A549 (cell line): ENCODE results near the gene YWHAG. TPM values are rescaled to one million over a fixed set of nuclear protein-coding genes. Genes with fewer than 3 reads are reported as not detected.
A peak's percentile ranks its signal among the peaks of the same experiment; 100 is the strongest.

ENCODE experiments used
- ATAC-seq, 2 experiments: fragments of 200-7000 bp in 1 of 2; fragments of >200 bp in 1 of 2; cut with Nextera tagmentation in 1 of 2; cut with Tn5 transposase in 1 of 2; 3 replicates each; pipeline versions ENCODE4 v1.8.0 to v1.9.1; 2018 to 2020; ENCODE audit warnings: mild to moderate bottlenecking in 1 of 2, moderate library complexity in 1 of 2
- CTCF ChIA-PET: fragments of 300-600 bp; sonication (Branson Sonifier 250); formaldehyde crosslinking; extraction: SDS; loops from one replicate; lab custom pipeline; 2021; ENCODE audit warnings: antibody characterized with exemption, inconsistent platforms; lab: Yijun Ruan, JAX
- POLR2A ChIA-PET: fragments of 350-600 bp; formaldehyde crosslinking; extraction: SDS; loops from one replicate; lab custom pipeline; 2021; ENCODE audit warnings: antibody characterized with exemption, inconsistent platforms; lab: Yijun Ruan, JAX
- DNase-seq, 2 experiments: peaks; one replicate each; pipeline versions ENCODE4 v3.0.0 to v3.0.0-alpha.2; 2011 to 2016; ENCODE audit warnings: low read depth in 1 of 2, low spot score in 1 of 2
- FAIRE-seq: peaks from 2 replicates; lab custom pipeline; 2011; peaks lifted over from hg19 to GRCh38; lab: Jason Lieb, UNC
- H3K27ac ChIP-seq, 2 experiments: fragments of >200 bp; sonication (Bioruptor Twin); formaldehyde crosslinking; 3 replicates each; pipeline ENCODE4 v1.5.1; 2016 to 2017
- H3K4me1 ChIP-seq: fragments of >200 bp; sonication (Bioruptor Twin); formaldehyde crosslinking; 3 replicates; pipeline ENCODE4 v1.6.1; 2016
- H3K4me2 ChIP-seq: fragments of >200 bp; sonication (Bioruptor Twin); formaldehyde crosslinking; 3 replicates; pipeline ENCODE4 v1.6.1; 2016
- H3K4me3 ChIP-seq: fragments of >200 bp; sonication (Bioruptor Twin); formaldehyde crosslinking; 3 replicates; pipeline ENCODE4 v1.5.1; 2016
- H3K9me3 ChIP-seq: fragments of >200 bp; sonication (Bioruptor Twin); formaldehyde crosslinking; 3 replicates; pipeline ENCODE4 v1.6.1; 2016
- BHLHE40 ChIP-seq: IDR thresholded peaks from 2 replicates; pipeline ENCODE4 v1.6.1; 2012; ENCODE audit warnings: low read depth, low read length, inconsistent platforms
- EHMT2 ChIP-seq: fragments of 200-600 bp; sonication (generic); IDR thresholded peaks from 2 replicates; pipeline ENCODE4 v1.6.1; 2016; ENCODE audit warnings: antibody characterized with exemption, low read depth, mild to moderate bottlenecking, moderate library complexity
- ESRRA ChIP-seq: fragments of 150-350 bp; IDR thresholded peaks from 2 replicates; pipeline ENCODE4 v1.6.1; 2014; ENCODE audit warnings: mild to moderate bottlenecking, low read length, borderline replicate concordance
- FOXS1 ChIP-seq: fragments of 250-450 bp; sonication (Bioruptor Pico); IDR thresholded peaks from 2 replicates; pipeline ENCODE4 v1.5.0; 2020; ENCODE audit warnings: mild to moderate bottlenecking, moderate library complexity
- HOXA7 ChIP-seq: fragments of 250-450 bp; sonication (Bioruptor Pico); IDR thresholded peaks from 2 replicates; pipeline ENCODE4 v1.5.0; 2020; ENCODE audit warnings: mild to moderate bottlenecking, moderate library complexity
- HOXB5 ChIP-seq: fragments of 250-450 bp; sonication (Bioruptor Pico); IDR thresholded peaks from 2 replicates; pipeline ENCODE4 v1.5.0; 2020; ENCODE audit warnings: mild to moderate bottlenecking, moderate library complexity
- JUN ChIP-seq, 2 experiments: fragments of >200 bp; sonication (Bioruptor Twin); formaldehyde crosslinking; IDR thresholded peaks; 2 replicates in 1 of 2; 3 replicates in 1 of 2; pipeline ENCODE4 v1.6.1; 2016 to 2017
- JUNB ChIP-seq: fragments of >200 bp; sonication (Bioruptor Twin); formaldehyde crosslinking; IDR thresholded peaks from 2 replicates; pipeline ENCODE4 v1.6.1; 2016
- MAFK ChIP-seq: fragments of 450-650 bp; IDR thresholded peaks from 2 replicates; pipeline ENCODE4 v1.6.1; 2014; ENCODE audit not compliant: partially characterized antibody
- MYC ChIP-seq: IDR thresholded peaks from 2 replicates; pipeline ENCODE4 v1.6.1; 2012; ENCODE audit warnings: mild to moderate bottlenecking, inconsistent platforms, low read length, improper control_type of control experiment, borderline replicate concordance
- PHF8 ChIP-seq: fragments of 200-600 bp; sonication (generic); IDR thresholded peaks from 2 replicates; pipeline ENCODE4 v1.6.1; 2016; ENCODE audit warnings: low read depth, mild to moderate bottlenecking, antibody characterized with exemption, moderate library complexity, borderline replicate concordance
- POLR2AphosphoS2 ChIP-seq: conservative IDR thresholded peaks from 2 replicates; pipeline ENCODE4 v1.6.1; 2012; ENCODE audit warnings: low read length, improper control_type of control experiment, inconsistent platforms
- RAD21 ChIP-seq, 2 experiments: fragments of >200 bp in 1 of 2; sonication (Bioruptor Twin) in 1 of 2; formaldehyde crosslinking in 1 of 2; IDR thresholded peaks in 1 of 2; conservative IDR thresholded peaks in 1 of 2; 2 replicates in 1 of 2; 3 replicates in 1 of 2; pipeline ENCODE4 v1.6.1; 2012 to 2018; ENCODE audit warnings: inconsistent platforms in 1 of 2
- RARB ChIP-seq: fragments of 250-450 bp; sonication (Bioruptor Pico); IDR thresholded peaks from 2 replicates; pipeline ENCODE4 v1.8.0; 2021; ENCODE audit warnings: mild to moderate bottlenecking, moderate library complexity
- RFX5 ChIP-seq: fragments of 450-650 bp; IDR thresholded peaks from 2 replicates; pipeline ENCODE4 v1.7.1; 2014; ENCODE audit warnings: antibody characterized with exemption, mild to moderate bottlenecking, moderate library complexity
- RNF2 ChIP-seq: fragments of 200-600 bp; sonication (generic); IDR thresholded peaks from 2 replicates; pipeline ENCODE4 v1.6.1; 2016; ENCODE audit warnings: low read depth, mild to moderate bottlenecking, antibody characterized with exemption, moderate library complexity, borderline replicate concordance
- SREBF2 ChIP-seq: fragments of 450-650 bp; IDR thresholded peaks from 2 replicates; pipeline ENCODE4 v1.6.1; 2014; ENCODE audit warnings: mild to moderate bottlenecking, moderate library complexity
- ZFP36 ChIP-seq: fragments of 450-650 bp; IDR thresholded peaks from 2 replicates; pipeline ENCODE4 v1.6.1; 2014; ENCODE audit warnings: borderline replicate concordance; ENCODE audit not compliant: partially characterized antibody
- ZSCAN20 ChIP-seq: fragments of 250-450 bp; sonication (Bioruptor Pico); IDR thresholded peaks from 2 replicates; pipeline ENCODE4 v1.8.0; 2022; ENCODE audit warnings: mild to moderate bottlenecking, moderate library complexity
- WGBS: methylation state at CpG from one replicate; pipeline ENCODE4 v1.1.6; 2017; ENCODE audit errors: missing lambda C conversion rate; 5-methylcytosine and 5-hydroxymethylcytosine counted together
- polyA plus RNA-seq, 4 experiments: library from polyadenylated mRNA; depleted of rRNA in 3 of 4; stranded (reverse); fragments of >200 nt; fragmentation: RNase III in 1 of 4; extraction: RNeasy Plus Mini Kit Qiagen cat#74134 plus additional on column Dnase treatment in 1 of 4; gene quantifications; 2 replicates in 3 of 4; 3 replicates in 1 of 4; pipeline ENCODE4 v1.2.3, GENCODE V29; 2011 to 2017
- TF ChIP-seq, protein P1 (sequence below): IDR thresholded peaks from 2 replicates; pipeline ENCODE4 v1.6.1; 2012
- TF ChIP-seq, protein P2 (sequence below): fragments of 250-450 bp; sonication (Bioruptor Pico); IDR thresholded peaks from 2 replicates; pipeline ENCODE4 v1.5.0; 2020; ENCODE audit warnings: low read depth, mild to moderate bottlenecking, moderate library complexity
- TF ChIP-seq, protein P3 (sequence below): fragments of 200-600 bp; sonication (generic); IDR thresholded peaks from 2 replicates; pipeline ENCODE4 v1.6.1; 2016; ENCODE audit warnings: antibody characterized with exemption, mild to moderate bottlenecking, moderate library complexity

Gene YWHAG
- polyA plus RNA-seq, 2 of the 4 experiments (the other 2 are of a cell fraction): 141 to 302 TPM

DNA sequence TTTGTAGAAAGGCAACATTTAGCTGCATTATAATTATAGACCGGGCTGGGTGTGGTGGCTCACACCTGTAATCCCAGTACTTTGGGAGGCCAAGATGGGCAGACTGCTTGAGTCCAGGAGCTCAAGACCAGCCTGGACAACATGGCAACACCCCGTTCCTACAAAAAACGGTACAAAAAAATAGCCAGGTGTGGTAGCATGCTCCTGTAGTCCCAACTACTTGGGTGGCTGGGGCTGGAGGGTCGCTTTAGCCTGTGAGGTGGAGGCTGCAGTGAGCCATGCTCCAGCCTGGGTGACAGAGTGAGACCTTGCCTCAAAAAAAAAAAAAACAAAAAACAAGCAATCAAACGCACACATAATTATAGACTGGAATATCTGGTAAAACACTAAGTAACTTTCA, 5.0 kb downstream of the YWHAG start:
- DNase-seq: no peak
- ATAC-seq: no peak
- POLR2A ChIA-PET: no interaction called here
- FAIRE-seq: no peak
- TF ChIP-seq ZSCAN20 (no peak), BHLHE40 (no peak), FOXS1 (CRISPR knock-in tag) (no peak), POLR2AphosphoS2 (0 out of 2 replicates have a peak, but pooled peaks have one; percentile 32)
- H3K4me3 ChIP-seq: no peak overlapping the region
- WGBS: 96% methylated on average over 5 of the region's 5 CpGs
- H3K27ac ChIP-seq: no peak overlapping the region
- H3K9me3 ChIP-seq: no peaks in the 10 kb centered on the region
- H3K4me2 ChIP-seq: no peak overlapping the region
- CTCF ChIA-PET: interaction anchor here (0.6 to 2.2 kb wide), 4 partner anchors 35 to 71 kb away, joined by 3 to 6 read pairs (median 3); no protein-coding TSS in a partner anchor
- H3K4me1 ChIP-seq: peaks cover 62% of the 10 kb centered on the region

DNA sequence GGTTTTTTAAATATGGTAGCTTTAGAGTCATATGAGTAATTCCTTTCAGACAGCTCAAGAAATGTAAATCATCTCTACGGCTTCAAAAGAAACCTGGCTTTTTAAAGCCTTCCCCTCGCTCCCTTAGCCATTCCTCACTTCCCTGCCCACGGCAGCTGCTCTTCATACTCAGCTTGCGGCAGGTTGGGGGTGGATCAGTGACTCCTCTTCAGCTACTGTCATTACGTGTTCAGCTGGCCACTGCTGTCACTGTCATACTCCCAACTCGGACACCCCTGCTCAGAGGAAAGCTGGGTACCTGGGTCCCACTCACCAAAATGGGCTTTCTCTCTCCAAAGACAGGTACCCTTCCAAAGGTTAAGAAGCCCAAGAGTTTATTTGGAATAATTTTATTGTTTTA, 6.6 kb downstream of the YWHAG start:
- H3K4me2 ChIP-seq: no peak overlapping the region
- WGBS: 89% methylated on average over 6 of the region's 6 CpGs
- H3K27ac ChIP-seq: no peak overlapping the region
- DNase-seq (no peak), ATAC-seq (peak; percentile 9 to 20; a peak in 3 of 6 replicates), FAIRE-seq (no peak)
- ChIA-PET POLR2A (interaction anchor here (0.6 kb wide), 1 partner anchor 46 kb away, joined by 6 read pairs; no protein-coding TSS in a partner anchor), CTCF (interaction anchor here (0.7 to 2.5 kb wide), 3 partner anchors 17 to 820 kb away, joined by 3 to 7 read pairs (median 5); no protein-coding TSS in a partner anchor)
- H3K4me1 ChIP-seq: peaks cover 76% of the 10 kb centered on the region
- H3K9me3 ChIP-seq: no peaks in the 10 kb centered on the region
- no peak overlapping the region for H3K4me3 ChIP-seq
- TF ChIP-seq HOXB5 (CRISPR knock-in tag) (no peak), ZFP36 (no peak), RARB (peak; percentile 17; the same call in 1 of the 2 replicates)
- TF ChIP-seq, protein P1, sequence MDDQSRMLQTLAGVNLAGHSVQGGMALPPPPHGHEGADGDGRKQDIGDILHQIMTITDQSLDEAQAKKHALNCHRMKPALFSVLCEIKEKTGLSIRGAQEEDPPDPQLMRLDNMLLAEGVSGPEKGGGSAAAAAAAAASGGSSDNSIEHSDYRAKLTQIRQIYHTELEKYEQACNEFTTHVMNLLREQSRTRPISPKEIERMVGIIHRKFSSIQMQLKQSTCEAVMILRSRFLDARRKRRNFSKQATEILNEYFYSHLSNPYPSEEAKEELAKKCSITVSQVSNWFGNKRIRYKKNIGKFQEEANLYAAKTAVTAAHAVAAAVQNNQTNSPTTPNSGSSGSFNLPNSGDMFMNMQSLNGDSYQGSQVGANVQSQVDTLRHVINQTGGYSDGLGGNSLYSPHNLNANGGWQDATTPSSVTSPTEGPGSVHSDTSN: no peak

DNA sequence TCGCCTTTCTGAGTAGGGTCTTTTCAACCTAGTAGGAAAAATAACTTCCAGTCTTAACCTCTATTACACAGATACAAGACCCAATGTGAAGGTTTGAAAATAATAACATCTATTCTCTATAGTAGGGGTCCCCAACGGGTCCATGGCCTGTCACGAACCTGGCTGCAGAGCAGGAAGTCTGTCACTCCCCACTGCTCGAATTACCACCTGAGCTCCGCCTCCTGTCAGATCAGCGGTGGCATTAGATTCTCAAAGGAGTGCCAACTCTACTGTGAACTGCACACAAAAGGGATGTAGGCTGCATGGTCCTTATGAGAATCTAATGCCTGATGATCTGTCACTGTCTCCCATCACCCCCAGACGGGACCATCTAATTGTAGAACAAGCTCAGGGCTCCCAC, 7.4 kb downstream of the YWHAG start:
- TF ChIP-seq RFX5 (no peak), ESRRA (no peak), HOXA7 (CRISPR knock-in tag) (0 out of 2 replicates have a peak, but pooled peaks have one; percentile 2), JUN (IDR thresholded peaks at IDR 0.05) (no peak), MAFK (no peak), FOXS1 (CRISPR knock-in tag) (no peak), SREBF2 (no peak), ZFP36 (no peak)
- no peak for DNase-seq
- Histone ChIP-seq H3K4me3 (no peak overlapping the region), H3K4me2 (no peak overlapping the region), H3K27ac (no peak overlapping the region), H3K9me3 (no peaks in the 10 kb centered on the region), H3K4me1 (peaks cover 80% of the 10 kb centered on the region)
- ChIA-PET CTCF (interaction anchor here (1.2 to 2.5 kb wide), 3 partner anchors 16 to 173 kb away, joined by 5 to 7 read pairs (median 5); no protein-coding TSS in a partner anchor), POLR2A (no interaction called here)
- FAIRE-seq: no peak
- ATAC-seq: peak in 1 of 2 experiments; percentile 16; a peak in 2 of 6 replicates
- 85% methylated on average over 7 of the region's 7 CpGs for WGBS

DNA sequence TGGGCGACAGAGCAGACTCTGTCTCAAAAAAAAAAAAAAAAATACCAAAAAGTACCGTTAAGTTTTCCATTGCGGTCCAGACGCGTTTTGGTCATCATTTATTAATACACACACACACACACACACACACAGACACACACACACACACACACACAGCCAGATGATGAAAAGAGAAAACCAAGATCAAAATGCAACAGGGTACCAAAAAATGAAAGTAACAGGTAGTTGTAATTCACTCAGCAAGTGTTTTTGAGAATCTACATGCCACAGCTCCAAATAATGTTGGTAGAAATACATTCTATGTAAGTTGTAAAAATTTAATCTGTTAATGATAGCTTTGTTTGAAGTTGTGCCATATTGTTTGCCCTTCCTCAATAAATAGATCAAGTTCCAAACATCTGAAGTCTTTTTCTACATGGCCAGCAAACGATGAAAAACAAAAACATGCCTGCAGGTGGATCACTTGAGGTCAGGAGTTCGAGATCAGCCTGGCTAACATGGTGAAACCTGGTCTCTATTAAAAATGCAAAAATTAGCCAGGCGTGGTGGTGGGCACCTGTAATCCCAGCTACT, 9.4 kb downstream of the YWHAG start:
- Histone ChIP-seq H3K4me3 (no peak overlapping the region), H3K4me1 (peaks cover 81% of the 10 kb centered on the region), H3K27ac (no peak overlapping the region), H3K9me3 (no peaks in the 10 kb centered on the region), H3K4me2 (no peak overlapping the region)
- FAIRE-seq (no peak), DNase-seq (no peak), ATAC-seq (no peak)
- WGBS: 79% methylated on average over 8 of the region's 8 CpGs
- CTCF ChIA-PET: interaction anchor here (0.6 to 3.6 kb wide), 7 partner anchors 8 to 172 kb away, joined by 3 to 17 read pairs (median 3); partner anchors contain the start of gene YWHAG
- POLR2A ChIA-PET: interaction anchor here (1.5 kb wide), 1 partner anchor 10 kb away, joined by 7 read pairs; the partner anchor contains the start of gene YWHAG
- no peak for TF ChIP-seq EHMT2
- no peak for TF ChIP-seq HOXB5 (CRISPR knock-in tag)
- TF ChIP-seq MYC: no peak
- TF ChIP-seq JUNB: no peak
- TF ChIP-seq, protein P2, sequence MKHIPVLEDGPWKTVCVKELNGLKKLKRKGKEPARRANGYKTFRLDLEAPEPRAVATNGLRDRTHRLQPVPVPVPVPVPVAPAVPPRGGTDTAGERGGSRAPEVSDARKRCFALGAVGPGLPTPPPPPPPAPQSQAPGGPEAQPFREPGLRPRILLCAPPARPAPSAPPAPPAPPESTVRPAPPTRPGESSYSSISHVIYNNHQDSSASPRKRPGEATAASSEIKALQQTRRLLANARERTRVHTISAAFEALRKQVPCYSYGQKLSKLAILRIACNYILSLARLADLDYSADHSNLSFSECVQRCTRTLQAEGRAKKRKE (CRISPR knock-in tag): no peak
- TF ChIP-seq, protein P1: no peak
- no peak for TF ChIP-seq RAD21 (conservative IDR thresholded peaks at IDR 0.05 in 1 of 2, IDR thresholded peaks at IDR 0.05 in 1 of 2)
- TF ChIP-seq, protein P3, sequence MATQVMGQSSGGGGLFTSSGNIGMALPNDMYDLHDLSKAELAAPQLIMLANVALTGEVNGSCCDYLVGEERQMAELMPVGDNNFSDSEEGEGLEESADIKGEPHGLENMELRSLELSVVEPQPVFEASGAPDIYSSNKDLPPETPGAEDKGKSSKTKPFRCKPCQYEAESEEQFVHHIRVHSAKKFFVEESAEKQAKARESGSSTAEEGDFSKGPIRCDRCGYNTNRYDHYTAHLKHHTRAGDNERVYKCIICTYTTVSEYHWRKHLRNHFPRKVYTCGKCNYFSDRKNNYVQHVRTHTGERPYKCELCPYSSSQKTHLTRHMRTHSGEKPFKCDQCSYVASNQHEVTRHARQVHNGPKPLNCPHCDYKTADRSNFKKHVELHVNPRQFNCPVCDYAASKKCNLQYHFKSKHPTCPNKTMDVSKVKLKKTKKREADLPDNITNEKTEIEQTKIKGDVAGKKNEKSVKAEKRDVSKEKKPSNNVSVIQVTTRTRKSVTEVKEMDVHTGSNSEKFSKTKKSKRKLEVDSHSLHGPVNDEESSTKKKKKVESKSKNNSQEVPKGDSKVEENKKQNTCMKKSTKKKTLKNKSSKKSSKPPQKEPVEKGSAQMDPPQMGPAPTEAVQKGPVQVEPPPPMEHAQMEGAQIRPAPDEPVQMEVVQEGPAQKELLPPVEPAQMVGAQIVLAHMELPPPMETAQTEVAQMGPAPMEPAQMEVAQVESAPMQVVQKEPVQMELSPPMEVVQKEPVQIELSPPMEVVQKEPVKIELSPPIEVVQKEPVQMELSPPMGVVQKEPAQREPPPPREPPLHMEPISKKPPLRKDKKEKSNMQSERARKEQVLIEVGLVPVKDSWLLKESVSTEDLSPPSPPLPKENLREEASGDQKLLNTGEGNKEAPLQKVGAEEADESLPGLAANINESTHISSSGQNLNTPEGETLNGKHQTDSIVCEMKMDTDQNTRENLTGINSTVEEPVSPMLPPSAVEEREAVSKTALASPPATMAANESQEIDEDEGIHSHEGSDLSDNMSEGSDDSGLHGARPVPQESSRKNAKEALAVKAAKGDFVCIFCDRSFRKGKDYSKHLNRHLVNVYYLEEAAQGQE: no peak
- TF ChIP-seq RNF2: no peak
- no peak for TF ChIP-seq BHLHE40
- TF ChIP-seq PHF8: no peak
- no peak for TF ChIP-seq ESRRA
